Sigmoid colon (tissue), 3 donors: ENCODE results near the gene C17orf67.

Experiments used
- POLR2A ChIP-seq, 2 donors: fragments of 450-650 bp; IDR thresholded peaks; one replicate each; pipeline ENCODE4 v1.6.1; 2016; ENCODE audit warnings: antibody characterized with exemption in 2 of 2, mild to moderate bottlenecking in 2 of 2, moderate library complexity in 2 of 2
- TF ChIP-seq, protein P1 (sequence below), 4 experiments: fragments of 450-650 bp in 3 of 4; fragments of 200-600 bp in 1 of 4; IDR thresholded peaks; one replicate each; pipeline ENCODE4 v1.5.1; 2016 to 2019; ENCODE audit warnings: antibody characterized with exemption in 4 of 4, mild to moderate bottlenecking in 3 of 4, moderate library complexity in 2 of 4

DNA sequence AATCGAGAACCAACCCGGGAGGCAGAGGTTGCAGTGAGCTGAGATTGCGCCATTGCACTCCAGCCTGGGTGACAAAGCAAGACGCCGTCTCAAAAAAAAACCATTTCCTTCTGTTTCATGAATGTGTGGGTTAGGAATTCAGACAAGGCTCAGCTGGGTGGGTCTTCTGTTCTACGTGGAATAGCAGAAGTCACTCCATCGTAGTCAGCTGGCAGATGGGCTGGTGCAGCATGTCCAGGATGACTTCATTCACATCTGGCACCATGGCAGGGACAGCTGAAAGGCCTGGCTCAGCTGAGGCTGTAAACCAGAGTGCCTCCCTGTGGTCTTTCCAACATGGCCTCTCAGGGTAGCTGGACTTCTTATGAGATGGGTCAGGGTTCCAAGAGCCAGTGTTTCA, 89.0 kb downstream of the C17orf67 start:
- TF ChIP-seq, protein P1, sequence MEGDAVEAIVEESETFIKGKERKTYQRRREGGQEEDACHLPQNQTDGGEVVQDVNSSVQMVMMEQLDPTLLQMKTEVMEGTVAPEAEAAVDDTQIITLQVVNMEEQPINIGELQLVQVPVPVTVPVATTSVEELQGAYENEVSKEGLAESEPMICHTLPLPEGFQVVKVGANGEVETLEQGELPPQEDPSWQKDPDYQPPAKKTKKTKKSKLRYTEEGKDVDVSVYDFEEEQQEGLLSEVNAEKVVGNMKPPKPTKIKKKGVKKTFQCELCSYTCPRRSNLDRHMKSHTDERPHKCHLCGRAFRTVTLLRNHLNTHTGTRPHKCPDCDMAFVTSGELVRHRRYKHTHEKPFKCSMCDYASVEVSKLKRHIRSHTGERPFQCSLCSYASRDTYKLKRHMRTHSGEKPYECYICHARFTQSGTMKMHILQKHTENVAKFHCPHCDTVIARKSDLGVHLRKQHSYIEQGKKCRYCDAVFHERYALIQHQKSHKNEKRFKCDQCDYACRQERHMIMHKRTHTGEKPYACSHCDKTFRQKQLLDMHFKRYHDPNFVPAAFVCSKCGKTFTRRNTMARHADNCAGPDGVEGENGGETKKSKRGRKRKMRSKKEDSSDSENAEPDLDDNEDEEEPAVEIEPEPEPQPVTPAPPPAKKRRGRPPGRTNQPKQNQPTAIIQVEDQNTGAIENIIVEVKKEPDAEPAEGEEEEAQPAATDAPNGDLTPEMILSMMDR (IDR thresholded peaks at IDR 0.05) = no peak
- no peak for TF ChIP-seq POLR2A (IDR thresholded peaks at IDR 0.05)
